NK-92 (cell line): Measurements from ENCODE around the gene AHCYL2.
"Not testable (repeated sequence)": the region's sequence is repeated elsewhere in the genome, so short reads cannot be mapped to it uniquely, and the experiment has no call there.

Source experiments
- DNase-seq: peaks from one replicate; lab custom pipeline; 2025; ENCODE audit not compliant: unreplicated experiment; lab: John Stamatoyannopoulos, UW

Gene AHCYL2

DNA sequence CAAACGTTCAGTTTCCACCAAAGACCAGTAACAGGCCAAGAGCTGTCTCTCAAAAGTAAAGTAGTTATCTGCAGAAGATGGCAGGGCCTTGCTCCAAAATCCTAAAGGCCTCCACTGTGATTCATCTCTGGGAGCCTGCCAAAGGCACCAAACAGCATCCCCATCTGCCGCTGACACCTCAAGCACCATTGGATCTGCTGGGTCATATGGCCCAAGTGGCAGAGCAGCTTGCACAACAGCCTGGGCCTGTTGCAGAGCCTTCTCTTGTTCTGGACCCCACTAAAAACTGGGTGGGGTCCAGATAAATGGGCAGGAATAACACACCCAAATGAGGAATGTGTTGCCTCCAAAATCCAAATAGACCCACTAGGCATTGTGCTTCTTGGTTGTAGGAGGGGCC lies 222.1 kb downstream of the AHCYL2 start:
- DNase-seq, result not testable (repeated sequence)

DNA sequence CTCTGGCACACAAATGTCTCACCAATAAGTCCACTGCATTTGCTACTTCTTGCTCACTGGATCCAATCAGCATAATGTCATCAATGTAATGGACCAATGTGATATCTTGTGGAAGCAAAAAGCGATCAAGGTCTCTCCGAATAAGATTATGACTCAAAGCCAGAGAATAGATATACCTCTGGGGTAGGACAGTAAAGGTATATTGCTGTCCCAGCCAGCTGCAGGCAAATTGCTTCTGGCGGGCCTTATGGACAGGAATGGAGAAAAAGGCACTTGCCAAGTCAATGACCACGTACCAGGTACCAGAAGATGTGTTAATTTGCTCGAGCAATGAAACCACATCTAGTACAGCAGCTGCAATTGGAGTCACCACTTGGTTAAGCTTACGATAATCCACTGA lies 222.6 kb downstream of the AHCYL2 start:
- DNase-seq, result not testable (repeated sequence)

DNA sequence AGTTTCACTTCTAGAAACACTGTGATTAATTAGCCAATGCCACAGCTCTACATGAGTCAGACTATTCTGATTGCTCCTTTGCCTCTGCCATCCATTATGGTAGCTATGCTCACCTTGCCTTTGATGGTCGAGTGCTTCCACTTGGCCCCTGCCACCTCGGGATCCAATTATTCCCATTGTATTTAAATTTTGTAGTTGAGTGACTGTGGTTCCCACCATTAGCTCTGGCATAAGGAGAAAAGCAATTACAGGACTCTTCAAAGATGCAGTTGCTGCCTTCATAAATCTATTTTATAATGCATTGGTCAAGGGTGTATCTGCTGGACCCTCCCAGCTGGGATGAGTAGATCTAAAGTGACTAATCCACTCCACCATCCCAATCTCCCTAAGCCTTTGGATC lies 223.8 kb downstream of the AHCYL2 start:
- DNase-seq, result not testable (repeated sequence)

DNA sequence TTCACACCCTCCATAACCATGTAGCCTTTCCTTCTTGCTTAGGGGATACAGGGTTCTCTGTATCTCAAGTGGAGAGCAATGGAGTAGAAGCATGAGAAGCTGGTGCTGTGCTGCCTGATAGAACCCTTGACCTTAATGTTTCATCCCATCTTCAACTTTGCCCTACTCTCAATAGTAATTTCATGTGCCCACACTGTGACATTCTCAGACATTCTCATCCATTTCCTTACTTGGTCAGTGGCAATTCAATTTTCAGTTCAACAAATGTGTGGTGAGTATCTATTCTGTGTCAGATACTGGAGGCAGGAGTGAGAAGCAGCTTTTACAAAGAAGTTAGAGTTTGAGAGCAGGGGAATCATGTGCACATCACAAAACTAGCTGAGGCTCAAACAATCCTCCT lies 225.5 kb downstream of the AHCYL2 start:
- DNase-seq, result no peak

DNA sequence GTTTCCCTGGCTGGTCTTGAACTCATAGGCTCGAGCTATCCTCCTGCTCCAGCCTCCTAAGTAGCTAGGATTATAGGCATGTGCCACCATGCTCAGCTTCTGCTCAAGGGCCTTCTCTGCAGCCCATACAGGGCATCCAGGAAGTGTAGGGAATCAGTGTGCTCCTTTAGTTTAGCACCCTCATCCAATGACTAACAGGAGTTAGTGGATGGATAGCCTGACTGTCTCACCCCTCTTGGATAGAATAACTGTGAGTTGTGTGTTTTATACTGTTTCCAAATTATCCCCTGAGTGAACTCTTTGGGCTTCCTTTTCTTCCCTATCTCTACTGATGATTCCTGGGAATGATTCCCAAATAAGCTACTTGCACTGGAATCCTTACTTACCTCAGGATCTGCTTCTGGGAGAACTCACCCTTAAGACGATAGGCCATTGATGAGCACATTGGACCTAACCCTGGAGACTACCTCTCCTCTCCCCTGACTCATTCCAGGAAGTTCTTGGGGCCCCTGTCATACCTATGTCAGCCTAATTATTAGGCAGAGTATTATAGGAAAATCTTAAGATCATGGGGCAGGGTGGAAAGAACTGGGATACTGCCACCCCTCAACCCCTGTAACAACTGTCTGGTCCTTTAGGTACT lies 227.9 kb downstream of the AHCYL2 start:
- no peak for DNase-seq

DNA sequence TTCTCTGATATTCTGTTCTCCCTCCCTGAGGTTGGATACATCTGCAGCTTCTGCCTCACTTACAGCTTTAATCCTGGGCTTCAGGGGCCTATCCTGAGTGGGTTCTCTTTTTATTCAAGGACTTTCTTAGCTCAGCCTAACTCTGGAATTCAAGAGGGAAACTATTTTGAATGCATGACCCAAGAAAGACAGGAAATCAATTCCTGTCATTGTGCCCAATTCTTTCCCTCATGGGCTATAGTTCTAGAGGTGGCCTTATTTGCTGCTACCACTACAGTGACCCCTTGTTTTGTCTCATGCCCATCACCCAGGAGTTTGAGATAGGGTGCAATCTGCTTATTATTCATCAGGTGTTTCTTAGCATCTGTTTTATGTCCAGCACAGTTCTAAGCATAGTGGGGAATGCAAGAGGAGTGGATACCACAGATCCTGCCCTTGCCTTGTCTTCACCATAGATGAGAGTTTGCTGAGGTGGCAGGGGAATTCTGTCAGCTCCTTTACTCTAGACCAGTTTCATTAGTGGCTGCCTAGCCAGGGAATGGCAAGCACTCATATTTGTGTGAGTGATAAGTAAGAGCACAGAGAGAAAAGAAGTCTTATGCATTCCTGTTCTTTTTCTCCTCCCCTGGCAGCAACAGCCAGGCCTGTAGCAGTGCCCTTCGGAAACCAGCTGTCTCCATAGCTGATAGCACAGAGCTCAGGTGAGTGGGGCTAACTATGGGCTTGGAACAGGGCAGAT lies 228.8 kb downstream of the AHCYL2 start:
- no peak for DNase-seq

DNA sequence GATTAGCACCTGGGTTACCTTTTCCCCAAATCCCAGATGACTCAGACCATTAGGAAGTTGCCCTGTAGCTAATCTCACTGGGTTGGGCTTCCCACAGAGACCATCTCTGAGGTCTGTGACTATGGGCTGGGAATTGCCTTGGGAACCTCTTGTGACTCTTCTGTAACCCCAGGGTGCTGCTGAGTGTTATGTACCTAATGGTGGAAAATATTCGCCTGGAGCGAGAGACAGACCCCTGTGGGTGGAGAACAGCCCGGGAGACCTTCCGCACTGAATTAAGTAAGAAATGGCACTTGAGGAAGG lies 229.4 kb downstream of the AHCYL2 start:
- no peak for DNase-seq

DNA sequence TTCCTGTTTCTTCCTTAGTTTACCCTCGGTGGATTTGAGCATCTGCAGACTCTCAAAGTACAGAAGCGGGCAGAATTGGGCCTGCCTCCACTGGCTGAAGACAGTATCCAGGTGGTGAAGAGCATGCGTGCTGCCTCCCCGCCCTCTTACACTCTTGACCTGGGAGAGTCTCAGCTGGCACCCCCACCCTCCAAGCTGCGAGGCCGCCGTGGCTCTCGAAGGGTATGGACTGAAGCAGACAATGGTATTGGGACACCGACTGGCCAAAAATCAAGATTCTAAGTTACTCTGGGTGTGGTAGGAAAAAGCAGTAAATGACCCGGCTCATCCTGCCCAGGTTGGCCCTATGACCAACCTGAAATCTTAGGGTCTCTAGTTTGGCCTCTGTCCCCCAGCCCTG lies 231.6 kb downstream of the AHCYL2 start:
- no peak for DNase-seq

GRCh38 chr7:129457101-129457500 lies 232.3 kb downstream of the AHCYL2 start:
- DNase-seq, result no peak

GRCh38 chr7:129458171-129458570 lies 233.3 kb downstream of the AHCYL2 start:
- DNase-seq, result no peak

DNA sequence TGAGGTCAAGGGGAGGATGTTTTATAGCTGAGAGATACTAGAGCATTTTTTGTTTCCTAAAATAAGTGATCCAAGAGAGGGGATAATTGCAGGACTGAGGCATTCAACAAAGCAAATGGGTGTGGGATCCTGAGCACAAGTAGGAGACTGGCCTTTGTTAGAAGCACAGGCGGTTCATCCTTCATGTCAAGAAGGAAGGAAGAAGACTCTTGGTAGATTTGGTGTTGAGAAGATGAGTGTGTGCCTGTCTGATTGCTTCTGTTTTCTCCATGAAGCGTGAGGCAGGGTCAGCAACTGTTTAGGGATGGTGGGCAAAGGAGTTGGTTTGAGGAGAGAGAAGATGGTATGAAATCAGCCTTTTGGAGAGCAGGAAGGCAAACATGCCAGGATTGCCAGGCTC lies 237.0 kb downstream of the AHCYL2 start:
- no peak for DNase-seq

GRCh38 chr7:129462420-129462819 lies 237.6 kb downstream of the AHCYL2 start:
- DNase-seq, result no peak

DNA sequence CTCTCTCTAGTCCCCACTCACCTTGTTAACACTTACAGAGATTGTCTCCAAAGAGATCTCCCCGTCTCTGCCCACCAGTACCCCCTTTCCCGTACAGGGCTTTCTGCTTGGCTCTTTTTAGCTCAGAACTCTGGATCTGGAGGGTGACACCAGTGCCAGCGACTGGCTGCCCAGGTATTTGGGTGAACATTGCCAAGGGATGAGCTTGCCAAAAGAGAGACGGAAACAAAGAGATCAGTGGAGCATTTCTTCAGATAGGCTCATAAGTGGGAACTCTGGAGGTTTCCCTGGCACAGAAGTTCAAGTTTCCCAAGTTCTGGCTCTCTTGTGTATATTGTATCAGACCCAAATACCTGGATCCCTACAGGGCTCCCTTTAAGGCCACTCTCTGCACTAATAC lies 239.4 kb downstream of the AHCYL2 start:
- DNase-seq, result no peak

- no peak for DNase-seq
Measured at GRCh38 chr7:129465080-129465479, 240.2 kb downstream of the AHCYL2 start.

DNA sequence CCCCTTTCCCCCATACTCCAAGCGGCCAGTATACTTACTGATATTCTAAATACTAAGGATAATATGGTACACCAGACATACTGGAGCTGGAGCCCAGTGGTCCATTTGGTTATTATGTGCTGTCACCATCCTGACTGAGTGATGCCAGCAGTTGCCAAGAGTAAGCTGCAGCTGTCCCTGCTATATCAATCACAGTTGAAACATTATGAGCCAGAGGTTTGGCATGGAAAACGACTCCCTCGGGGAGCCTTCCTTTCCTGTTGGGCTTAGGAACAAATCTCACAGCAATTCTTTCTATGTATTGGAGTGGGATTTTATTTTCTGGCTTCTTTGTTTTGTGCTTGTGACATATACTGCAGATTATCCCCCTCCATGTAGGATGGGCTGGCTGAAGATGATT lies 242.0 kb downstream of the AHCYL2 start:
- no peak for DNase-seq

DNA sequence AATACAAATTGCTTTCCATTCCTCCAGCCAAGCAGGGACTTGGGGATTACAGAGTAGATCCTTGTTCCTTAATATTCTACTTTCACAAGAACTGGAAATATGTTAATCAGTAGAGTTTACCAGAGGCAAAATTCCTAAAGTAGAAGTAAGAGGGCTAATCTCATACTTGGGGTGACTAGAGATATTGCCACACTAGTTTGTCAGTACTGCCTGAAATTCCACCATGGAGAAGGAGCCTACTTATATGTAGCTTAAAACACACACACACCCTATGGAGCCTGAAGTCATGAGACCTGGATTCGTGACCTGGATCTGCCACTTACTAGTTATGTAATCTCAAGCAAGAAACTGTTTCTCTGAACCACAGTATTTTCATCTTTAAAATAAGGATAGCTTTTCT lies 243.3 kb downstream of the AHCYL2 start:
- no peak for DNase-seq

- no peak for DNase-seq
Measured at GRCh38 chr7:129468547-129468946, 243.7 kb downstream of the AHCYL2 start.

DNA sequence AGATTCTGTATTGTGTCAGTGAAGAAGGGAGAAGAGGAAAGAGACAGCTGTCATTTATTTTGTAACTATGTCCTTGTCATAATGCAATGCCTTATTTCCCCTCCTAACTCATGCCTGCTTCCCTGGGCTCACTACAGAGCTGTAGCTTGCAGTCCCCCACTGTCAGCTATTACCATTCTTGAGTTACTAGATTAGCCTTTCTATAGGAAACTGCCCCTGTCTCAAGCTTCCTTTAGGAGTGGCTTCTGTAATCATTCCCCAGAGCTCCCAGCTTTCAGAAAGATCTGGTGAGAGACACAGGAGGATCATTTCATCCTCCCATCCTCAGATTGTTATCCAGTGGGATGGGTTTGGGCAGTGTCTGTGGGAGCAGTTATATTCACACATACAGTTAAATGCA lies 245.1 kb downstream of the AHCYL2 start:
- DNase-seq, result no peak

DNA sequence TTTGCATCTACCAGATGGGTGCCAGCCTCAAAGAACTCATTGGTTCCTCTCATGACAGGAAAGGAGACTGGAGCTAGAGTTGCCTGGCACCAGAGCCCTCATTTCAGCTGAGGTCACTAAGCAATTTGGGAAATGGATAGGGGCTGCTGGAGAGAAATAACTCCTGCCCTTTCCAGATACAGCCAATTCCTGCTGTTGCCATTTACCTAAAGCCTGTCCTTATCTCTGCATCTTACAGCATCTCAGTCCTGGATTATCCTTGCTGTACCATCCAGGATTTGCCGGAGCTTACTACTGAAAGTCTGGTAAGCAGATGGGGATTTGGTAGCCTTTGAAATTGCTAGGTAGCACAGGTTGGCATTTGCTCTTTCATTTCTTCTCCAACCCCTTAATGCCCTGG lies 245.6 kb downstream of the AHCYL2 start:
- DNase-seq, result no peak

DNA sequence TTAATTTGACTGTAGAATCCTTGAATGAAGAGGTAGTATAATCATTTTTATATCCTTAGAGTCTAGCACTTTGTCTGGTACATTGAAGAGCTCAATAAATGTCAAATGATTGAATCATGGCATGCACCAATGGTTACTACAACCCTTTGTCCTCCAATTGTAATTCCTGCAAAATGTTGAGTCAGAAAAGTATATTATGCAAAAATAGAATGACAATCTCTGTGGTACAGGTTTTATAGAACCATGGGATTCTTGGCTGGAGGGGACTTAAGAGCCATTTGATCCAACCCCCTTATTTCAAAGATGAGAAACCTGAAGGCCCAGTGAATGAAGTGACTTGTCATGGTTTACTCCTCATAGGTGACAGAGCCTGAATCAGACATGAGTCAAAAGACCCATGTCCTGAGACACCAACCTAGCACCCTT lies 246.6 kb downstream of the AHCYL2 start:
- no peak for DNase-seq

GRCh38 chr7:129475931-129476330 lies 251.1 kb downstream of the AHCYL2 start:
- DNase-seq, result not testable (repeated sequence)

GRCh38 chr7:129476398-129476797 lies 251.6 kb downstream of the AHCYL2 start:
- DNase-seq, result not testable (repeated sequence)
